RKO (cell line): ENCODE data around the gene USB1.

Experiments
- DNase-seq: peaks from one replicate; pipeline ENCODE4 v3.0.0-alpha.2; 2016; ENCODE audit warnings: low spot score

USB1 gene

DNA sequence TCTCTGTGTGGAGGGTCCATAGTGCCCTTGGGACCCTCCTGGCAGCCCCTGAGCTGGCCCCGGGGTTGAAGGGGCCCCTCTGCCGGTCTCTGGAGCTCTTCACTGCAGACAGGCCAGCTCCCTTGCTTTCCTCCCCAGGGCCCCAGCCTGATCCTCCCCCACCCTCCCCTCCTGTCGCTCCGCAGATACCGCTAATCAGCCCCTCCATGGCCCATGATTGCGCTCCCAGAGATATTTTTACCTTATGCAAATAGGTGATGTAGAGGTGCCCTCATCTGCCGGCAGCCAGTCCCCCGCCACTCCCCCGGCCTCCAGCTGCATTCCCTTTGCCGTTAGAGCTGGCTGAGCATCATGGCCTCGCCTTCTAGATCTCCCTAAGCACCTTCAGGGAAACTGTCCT is 33.6 kb downstream of the USB1 start:
- DNase-seq = no peak

GRCh38 chr16:58035356-58036170 is 34.4 kb downstream of the USB1 start:
- no peak for DNase-seq

DNA sequence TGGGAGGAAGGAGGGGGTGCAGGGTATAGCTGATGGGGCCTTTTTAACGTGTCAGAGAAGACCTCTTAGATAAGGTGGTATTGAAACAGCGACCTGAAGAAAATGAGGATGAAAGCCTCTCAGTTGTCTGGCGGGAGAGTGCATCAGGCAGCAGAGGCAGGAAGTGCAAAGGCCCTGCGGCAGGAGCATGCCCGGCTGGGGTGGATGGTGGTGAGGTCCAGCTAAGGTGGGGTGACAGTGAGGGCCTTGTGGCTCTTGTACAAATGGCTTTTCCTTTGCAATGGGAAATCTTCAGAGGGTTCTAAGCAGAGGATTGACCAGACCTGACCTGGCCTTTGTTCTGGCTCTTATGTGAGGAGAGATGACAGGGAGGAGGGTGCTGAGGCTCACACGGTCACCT is 35.7 kb downstream of the USB1 start:
- no peak for DNase-seq

GRCh38 chr16:58037365-58038057 is 36.3 kb downstream of the USB1 start:
- no peak for DNase-seq

DNA sequence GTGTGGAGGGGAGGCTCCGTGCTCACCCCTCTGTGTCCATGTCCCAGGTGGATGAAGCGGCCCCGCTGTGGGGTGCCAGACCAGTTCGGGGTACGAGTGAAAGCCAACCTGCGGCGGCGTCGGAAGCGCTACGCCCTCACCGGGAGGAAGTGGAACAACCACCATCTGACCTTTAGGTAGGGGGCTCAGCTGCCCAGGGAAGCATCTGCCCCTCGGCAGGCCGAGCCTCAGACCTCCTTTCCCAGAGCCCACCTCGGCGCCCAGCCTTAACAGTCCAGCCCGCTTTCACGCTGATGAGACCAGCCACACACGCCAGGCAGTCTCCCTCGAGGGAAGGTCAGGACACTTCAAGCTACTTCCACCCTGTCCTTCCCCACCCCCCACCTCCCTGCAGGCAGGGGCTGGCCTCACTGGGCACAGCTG is 37.0 kb downstream of the USB1 start:
- DNase-seq = no peak

DNA sequence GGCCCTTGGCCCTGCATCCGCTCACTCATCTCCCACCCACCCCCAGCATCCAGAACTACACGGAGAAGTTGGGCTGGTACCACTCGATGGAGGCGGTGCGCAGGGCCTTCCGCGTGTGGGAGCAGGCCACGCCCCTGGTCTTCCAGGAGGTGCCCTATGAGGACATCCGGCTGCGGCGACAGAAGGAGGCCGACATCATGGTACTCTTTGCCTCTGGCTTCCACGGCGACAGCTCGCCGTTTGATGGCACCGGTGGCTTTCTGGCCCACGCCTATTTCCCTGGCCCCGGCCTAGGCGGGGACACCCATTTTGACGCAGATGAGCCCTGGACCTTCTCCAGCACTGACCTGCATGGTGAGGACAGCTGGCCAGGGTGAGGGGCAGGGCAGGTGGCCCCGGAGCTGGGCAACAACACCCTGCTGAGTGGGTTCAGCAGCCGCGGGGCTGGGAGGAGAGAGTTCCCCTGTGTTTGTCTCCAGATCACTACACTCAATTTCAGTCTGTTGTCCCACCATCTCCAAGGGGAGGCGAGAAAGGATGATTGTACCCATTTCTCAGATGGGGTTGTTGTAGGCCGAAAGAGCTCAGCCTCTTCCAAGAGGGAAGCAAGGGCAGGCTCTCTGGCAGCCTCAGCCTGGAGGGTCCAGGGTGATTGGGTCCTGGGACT is 38.8 kb downstream of the USB1 start:
- DNase-seq = no peak

DNA sequence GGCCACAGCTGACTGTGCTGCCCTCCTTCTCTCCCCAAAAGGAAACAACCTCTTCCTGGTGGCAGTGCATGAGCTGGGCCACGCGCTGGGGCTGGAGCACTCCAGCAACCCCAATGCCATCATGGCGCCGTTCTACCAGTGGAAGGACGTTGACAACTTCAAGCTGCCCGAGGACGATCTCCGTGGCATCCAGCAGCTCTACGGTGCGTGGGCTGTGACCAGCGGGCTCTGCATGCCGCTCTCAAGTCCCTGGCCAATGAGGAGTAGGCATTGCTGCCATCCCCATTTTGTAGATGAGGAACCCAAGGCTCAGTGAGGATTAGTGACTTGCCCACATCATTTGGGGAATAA is 39.3 kb downstream of the USB1 start:
- no peak for DNase-seq

DNA sequence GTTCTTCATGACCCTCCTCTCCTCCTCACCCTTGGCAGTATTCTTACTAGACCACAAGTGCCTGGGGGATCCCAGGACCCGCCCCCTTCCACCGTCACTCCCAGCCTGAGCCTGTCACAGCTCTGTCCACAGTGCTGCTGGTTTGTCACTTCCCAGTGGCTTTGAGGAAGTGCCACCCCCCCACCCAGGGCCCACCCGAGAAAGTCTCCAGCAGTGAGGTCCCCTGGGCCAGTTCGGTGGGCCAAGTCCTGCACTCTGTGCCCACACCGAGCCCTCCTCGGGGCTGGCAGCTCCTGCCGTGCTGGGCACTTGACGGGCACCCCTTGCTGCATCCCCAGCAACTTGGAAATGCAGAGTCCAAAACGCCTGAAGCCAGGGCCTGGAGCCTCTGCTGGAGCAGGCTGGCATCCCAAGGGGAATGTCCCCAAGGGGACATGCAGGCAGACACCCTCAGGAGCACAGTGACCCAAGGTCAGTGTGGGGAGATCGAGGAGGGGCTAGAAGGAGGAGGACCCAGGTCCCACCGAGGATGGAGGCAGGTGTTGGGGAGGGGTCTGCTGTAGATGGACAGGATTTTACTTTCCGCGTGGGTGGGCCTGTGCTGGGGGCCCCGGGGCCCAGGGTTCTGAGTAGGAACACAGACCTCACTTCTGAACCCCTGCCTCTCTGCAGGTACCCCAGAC is 39.9 kb downstream of the USB1 start:
- DNase-seq = no peak

DNA sequence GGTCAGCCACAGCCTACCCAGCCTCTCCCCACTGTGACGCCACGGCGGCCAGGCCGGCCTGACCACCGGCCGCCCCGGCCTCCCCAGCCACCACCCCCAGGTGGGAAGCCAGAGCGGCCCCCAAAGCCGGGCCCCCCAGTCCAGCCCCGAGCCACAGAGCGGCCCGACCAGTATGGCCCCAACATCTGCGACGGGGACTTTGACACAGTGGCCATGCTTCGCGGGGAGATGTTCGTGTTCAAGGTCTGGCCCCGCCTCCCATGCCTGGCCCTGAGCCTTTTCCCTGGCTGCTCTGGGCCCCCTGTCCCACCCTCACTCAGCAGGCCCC is 40.4 kb downstream of the USB1 start:
- no peak for DNase-seq

GRCh38 chr16:58042001-58042885 is 41.0 kb downstream of the USB1 start:
- no peak for DNase-seq

DNA sequence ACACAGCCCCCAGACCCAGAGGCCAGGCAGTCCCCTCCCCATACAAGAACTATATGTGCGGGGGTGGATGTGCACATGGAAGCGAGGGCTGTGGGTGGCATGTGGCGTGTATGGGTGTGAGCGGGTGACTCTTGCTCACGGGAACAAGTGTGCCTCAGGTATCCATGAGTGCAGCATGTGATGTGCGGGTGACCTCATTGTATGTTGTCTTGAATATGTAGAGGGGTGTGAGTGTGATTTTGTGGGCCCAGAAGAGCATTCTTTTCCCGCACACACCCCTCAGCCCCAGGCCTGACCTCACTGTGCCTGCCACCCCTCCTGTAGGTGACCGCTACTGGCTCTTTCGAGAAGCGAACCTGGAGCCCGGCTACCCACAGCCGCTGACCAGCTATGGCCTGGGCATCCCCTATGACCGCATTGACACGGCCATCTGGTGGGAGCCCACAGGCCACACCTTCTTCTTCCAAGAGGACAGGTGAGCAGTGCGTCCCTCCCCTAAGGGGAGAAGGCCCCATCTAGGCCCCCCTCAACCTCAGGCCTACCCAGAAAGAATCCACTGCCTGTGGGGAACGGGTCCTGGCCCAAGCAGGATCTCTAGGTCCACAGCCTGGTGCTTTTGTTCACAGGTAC is 41.8 kb downstream of the USB1 start:
- no peak for DNase-seq

- no peak for DNase-seq
These were observed 42.5 kb downstream of the USB1 start for GRCh38 chr16:58043571-58044155.

GRCh38 chr16:58044266-58045019 is 43.2 kb downstream of the USB1 start:
- no peak for DNase-seq

GRCh38 chr16:58045096-58045495 is 43.9 kb downstream of the USB1 start:
- no peak for DNase-seq

- no peak for DNase-seq
These were observed 45.1 kb downstream of the USB1 start for GRCh38 chr16:58046054-58046881.

DNA sequence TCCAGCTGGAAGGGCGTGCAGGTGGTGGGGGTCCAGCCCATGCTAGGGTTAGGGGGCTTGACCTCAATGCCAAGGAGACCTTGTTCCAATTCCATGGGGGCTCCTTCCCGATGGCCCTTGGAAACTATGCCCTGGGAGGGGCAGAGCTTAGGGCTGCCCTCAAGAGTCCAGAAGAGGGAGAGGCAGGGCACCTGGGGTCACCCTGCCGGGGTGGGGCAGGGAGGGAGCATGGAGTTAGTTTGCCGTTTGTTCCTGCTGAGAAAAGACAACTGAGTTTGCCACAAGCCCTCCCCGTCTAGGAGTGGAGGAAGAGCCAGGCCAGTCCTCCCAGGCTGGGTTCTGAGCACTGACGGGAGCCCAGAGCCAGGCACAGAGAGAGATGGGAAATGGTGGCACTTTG is 45.7 kb downstream of the USB1 start:
- no peak for DNase-seq

DNA sequence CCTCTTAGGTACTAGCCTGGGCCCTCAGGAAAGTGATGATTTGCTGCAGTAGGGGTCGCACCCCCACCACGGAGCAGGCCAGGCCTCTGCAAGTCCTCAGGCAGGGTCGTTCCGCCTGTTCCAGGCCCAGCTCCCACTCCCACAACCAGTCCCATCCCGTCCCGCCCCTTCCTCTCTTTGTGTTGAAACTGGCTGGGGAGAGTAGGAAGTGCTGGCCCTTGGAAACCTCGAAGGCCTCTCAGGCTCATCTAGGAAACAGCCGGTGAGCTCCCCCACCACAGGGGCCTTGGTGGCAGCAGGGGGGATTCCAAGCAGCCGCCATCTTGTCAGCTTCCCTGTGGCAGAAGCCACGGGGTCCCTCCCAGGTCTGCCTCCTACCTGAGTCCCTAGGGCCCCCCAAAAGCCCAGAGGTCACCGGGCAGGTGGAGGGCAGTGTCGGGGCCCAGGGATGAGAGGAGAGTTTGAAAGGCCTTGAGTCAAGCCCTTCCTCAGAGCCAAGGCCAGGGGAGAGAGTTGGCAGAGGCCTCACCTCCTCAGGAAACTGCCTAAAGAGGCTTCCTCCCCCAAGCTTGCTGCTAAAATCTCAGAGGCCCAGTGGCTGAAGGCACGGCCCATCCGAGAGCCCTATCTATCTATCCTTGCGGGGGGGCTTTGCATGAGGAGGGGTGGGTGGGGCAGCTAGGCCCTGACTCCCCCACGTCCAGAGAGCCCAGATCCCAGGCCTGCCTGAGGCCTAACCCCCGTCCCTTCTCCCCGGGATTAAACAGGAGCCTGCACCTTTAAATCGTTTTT is 46.5 kb downstream of the USB1 start:
- DNase-seq = no peak

GRCh38 chr16:58048494-58049231 is 47.5 kb downstream of the USB1 start:
- no peak for DNase-seq
